Right ventricle myocardium superior (tissue), 1 donor: ENCODE data around the gene USP43. TPM values are rescaled to one million over a fixed set of nuclear protein-coding genes. Genes with fewer than 3 reads are reported as not detected.
"Not testable (repeated sequence)": the region's sequence is repeated elsewhere in the genome, so short reads cannot be mapped to it uniquely, and the experiment has no call there.

Experiments used
- ATAC-seq: fragments of 200-7000 bp; cut with Tn5 transposase; one replicate; pipeline ENCODE4 v1.9.1; 2020; ENCODE audit warnings: mild to moderate bottlenecking; ENCODE audit not compliant: poor library complexity
- DNase-seq: peaks from one replicate; pipeline ENCODE4 v3.0.0-alpha.2; 2020
- intact Hi-C: fragments of 100-400 bp; cut with DNase I; formaldehyde crosslinking; loops from one replicate; pipeline ENCODE4 v1.11.2; 2022
- long read RNA-seq: library from polyadenylated mRNA; unstranded; transcript quantifications from one replicate; pipeline ENCODE4 v2.0.0, GENCODE V29; 2021
- total RNA-seq: library from RNA; stranded (reverse); fragmentation: NEBNext Ultra II Directional; extraction: Animal tissue kit (Norgen Biotek cat#: 25700); gene quantifications from one replicate; pipeline ENCODE4 v1.2.1, GENCODE V29; 2021
- donor health status: DM: no; HTN: yes; CAD: no; lungs with severe emphysema.

Gene USP43, protein sequence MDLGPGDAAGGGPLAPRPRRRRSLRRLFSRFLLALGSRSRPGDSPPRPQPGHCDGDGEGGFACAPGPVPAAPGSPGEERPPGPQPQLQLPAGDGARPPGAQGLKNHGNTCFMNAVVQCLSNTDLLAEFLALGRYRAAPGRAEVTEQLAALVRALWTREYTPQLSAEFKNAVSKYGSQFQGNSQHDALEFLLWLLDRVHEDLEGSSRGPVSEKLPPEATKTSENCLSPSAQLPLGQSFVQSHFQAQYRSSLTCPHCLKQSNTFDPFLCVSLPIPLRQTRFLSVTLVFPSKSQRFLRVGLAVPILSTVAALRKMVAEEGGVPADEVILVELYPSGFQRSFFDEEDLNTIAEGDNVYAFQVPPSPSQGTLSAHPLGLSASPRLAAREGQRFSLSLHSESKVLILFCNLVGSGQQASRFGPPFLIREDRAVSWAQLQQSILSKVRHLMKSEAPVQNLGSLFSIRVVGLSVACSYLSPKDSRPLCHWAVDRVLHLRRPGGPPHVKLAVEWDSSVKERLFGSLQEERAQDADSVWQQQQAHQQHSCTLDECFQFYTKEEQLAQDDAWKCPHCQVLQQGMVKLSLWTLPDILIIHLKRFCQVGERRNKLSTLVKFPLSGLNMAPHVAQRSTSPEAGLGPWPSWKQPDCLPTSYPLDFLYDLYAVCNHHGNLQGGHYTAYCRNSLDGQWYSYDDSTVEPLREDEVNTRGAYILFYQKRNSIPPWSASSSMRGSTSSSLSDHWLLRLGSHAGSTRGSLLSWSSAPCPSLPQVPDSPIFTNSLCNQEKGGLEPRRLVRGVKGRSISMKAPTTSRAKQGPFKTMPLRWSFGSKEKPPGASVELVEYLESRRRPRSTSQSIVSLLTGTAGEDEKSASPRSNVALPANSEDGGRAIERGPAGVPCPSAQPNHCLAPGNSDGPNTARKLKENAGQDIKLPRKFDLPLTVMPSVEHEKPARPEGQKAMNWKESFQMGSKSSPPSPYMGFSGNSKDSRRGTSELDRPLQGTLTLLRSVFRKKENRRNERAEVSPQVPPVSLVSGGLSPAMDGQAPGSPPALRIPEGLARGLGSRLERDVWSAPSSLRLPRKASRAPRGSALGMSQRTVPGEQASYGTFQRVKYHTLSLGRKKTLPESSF
- total RNA-seq, result not detected
- long read RNA-seq, partial matches to known transcripts, result 0 of 1 reads
- long read RNA-seq, other reads (novel, unspliced or antisense), result 1 of 1 reads

DNA sequence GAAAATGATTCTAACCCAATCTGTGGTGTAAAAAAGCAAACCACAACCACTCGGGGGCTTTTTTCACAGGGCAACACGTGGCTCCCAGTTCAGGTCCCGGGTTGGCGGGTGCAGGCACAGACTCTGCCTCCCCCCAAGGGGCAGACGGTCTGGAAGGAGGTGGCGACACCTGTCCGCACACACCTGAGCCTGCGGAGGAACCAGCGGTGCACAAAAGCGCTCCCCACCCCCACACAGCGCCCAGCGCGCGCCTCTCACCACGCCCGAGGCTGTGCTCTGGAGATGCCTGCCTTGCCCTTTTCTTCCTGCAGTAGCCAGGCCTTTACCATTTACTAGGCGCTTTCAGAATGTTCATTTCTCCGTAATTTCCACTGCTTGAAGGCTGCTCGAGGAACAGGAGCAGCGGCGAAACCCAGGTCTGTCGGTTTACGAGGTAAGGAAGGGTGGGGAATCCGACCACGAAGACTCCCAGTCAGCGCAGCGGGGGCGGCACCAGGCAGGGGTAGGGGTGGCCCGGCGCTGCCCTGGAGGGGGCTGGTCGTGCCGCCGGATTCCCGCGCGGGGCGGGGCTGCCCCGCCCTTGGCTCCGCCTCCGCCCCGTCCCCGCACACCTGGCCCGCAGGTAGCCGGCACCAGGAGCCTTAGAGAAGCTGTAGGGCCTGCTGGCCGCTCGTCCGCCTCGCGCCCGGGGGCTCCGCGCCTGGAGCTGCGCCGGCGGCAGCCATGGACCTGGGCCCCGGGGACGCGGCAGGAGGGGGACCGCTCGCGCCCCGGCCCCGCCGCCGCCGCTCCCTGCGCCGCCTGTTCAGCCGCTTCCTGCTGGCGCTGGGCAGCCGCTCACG is at the start of gene USP43:
USP43 (plus strand) TSS at position 608 of the 842 bp plus-strand sequence; CDS start at position 724, 116 bp downstream.
- ATAC-seq (peak; percentile 64), DNase-seq (no peak)
- intact Hi-C loops, result no loop called here

DNA sequence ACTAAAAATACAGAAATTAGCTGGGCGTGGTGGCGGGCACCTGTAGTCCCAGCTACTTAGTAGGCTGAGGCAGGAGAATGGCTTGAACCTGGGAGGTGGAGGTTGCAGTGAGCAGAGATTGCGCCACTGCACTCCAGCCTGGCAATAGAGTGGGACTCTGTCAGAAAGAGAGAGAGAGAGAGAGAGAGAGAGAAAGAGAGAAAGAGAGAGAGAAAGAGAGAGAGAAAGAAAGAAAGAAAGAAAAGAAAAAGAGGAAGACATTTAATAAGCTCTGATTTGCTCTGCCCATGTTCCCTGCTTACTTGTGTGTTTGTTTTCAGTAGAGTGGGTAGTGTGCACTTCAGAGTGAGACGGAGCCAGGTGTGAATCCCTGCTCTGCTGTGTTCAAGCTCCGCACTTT is 47.7 kb upstream of the USP43 start:
- ATAC-seq, intact Hi-C loops, DNase-seq: not testable (repeated sequence)

- ATAC-seq, result no peak
- no peak for DNase-seq
- intact Hi-C loops, result no loop called here
These were observed 46.7 kb upstream of the USP43 start for GRCh38 chr17:9598661-9599060.

- DNase-seq, ATAC-seq, intact Hi-C loops: not testable (repeated sequence)
These were observed 40.7 kb upstream of the USP43 start for GRCh38 chr17:9604583-9604982.

DNA sequence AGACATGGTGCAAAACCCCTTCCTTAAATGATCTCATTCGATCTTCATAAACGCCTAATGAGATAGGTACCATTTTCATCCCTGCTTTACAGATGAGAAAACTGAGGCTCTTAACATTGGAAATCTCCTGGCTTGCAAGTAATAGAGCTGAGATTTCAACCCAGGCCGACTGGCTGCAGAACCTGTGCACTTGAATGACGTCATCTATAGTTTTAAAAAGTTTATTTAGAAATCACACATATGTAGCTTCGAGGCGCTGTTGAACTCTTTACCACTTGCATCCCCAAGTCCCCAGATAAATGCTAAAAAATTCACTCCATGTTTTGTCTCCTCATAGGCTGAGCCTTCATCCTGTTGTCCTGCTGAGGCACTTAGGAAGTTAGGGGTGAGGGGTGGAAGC is 38.9 kb upstream of the USP43 start:
- intact Hi-C loops, result no loop called here
- ATAC-seq (no peak), DNase-seq (no peak)

DNA sequence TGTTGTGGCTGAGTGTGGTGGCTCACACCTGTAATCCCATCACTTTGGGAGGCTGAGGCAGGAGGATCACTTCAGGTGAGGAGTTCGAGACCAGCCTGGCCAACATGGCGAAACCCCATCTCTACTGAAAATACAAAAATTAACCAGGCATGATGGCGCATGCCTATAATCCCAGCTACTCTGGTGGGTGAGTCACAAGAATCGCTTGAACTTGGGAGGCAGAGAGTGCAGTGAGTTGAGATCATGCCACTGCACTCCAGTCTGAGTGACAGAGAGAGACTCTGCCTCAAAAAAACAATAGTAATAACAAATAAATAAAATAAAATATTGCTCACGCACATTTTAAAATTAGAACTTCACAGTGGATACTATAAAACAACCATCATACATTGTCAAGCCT is 38.3 kb upstream of the USP43 start:
- ATAC-seq, DNase-seq, intact Hi-C loops: not testable (repeated sequence)

- intact Hi-C loops, result no loop called here
- ATAC-seq, result no peak
- no peak for DNase-seq
These were observed 33.8 kb upstream of the USP43 start for GRCh38 chr17:9611557-9611956.

DNA sequence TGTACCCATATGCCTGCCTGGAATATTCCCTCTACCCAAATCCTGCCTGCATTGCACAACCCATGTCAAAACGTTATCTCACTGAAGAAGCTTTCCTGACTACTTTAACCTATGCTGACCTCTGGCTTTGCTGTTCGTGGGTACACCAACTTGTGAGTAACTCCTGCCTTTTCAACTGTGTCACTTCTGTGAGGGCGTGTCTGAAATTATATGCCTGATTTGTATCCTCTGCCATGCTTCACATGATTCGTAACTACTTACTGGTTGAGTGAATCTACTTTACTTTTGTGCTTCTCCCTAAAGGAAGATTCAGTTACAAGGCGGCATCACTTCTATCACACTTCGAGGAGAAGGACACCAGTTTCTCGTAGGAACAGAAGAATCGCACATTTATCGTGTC is 33.3 kb upstream of the USP43 start:
- intact Hi-C loops, result no loop called here
- DNase-seq (no peak), ATAC-seq (no peak)

- intact Hi-C loops, result no loop called here
- no peak for ATAC-seq
- no peak for DNase-seq
These were observed 29.8 kb upstream of the USP43 start for GRCh38 chr17:9615486-9615885.

GRCh38 chr17:9622961-9623360 is 22.4 kb upstream of the USP43 start:
- DNase-seq (no peak), ATAC-seq (no peak)
- intact Hi-C loops, result no loop called here

DNA sequence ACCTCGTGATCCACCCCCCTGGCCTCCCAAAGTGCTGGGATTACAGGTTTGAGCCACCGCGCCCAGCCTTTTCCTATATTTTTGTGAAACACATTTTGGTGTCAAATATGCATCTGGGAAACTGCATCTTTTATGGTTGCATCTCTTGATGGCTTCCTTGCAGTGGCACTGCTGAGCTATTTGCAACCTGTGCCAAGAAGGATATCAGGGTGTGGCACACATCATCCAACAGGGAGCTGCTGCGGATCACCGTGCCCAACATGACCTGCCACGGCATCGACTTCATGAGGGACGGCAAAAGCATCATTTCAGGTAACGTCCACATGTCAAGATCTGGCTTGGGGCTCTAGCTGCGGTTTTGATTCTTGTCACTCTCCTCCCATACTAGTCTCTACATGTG is 16.8 kb upstream of the USP43 start:
- ATAC-seq (no peak), DNase-seq (no peak)
- intact Hi-C loops, result no loop called here

DNA sequence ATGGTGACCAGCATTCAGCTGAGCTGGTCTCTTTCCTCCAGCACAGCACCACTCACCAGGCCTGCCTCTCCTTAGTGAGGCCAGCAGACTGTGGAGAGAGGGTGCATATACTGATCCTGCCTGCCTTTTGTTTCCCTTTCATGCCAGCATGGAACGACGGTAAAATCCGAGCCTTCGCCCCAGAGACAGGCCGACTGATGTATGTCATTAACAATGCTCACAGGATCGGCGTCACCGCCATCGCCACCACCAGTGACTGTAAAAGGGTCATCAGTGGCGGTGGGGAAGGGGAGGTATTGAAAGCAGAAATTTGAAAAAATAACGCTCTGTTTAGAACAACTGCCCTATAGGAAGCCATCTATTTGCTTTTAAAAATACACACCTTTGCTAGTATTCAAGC is 12.6 kb upstream of the USP43 start:
- intact Hi-C loops, result no loop called here
- no peak for ATAC-seq
- DNase-seq, result no peak

DNA sequence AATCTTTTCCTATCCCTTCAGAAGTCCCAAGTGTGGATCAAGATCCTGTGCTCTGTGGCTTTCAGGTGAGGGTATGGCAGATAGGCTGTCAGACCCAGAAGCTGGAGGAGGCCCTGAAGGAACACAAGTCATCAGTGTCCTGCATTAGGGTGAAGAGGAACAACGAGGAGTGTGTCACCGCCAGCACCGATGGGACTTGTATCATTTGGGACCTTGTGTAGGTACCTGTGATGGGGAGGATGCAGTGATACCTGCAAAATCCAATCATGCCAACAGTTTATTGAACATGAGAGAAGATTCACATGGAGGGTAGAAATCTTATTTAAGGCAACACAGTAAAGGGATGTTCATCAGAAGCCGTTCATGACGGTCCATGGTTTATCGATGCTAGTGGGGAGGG is 10.0 kb upstream of the USP43 start:
- no peak for ATAC-seq
- intact Hi-C loops, result no loop called here
- no peak for DNase-seq

- intact Hi-C loops, result no loop called here
- ATAC-seq, result no peak
- no peak for DNase-seq
These were observed 8.8 kb upstream of the USP43 start for GRCh38 chr17:9636501-9636900.

DNA sequence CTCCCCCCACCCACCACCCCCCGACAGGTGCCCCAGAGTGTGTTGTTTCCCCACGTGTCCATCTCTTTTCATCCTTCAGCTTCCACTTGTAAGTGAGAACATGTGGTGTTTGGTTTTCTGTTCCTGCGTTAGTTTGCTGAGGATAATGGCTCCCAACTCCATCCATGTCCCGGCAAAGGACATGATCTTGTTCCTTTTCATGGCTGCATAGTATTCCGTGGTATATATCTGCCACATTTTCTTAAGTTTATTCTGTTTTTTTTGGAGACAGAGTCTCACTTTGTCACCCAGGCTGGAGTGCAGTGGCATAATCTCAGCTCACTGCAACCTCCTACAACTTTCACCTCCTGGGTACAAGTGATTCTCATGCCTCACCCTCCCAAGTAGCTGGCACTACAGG is 4.9 kb upstream of the USP43 start:
- ATAC-seq, intact Hi-C loops, DNase-seq: not testable (repeated sequence)

DNA sequence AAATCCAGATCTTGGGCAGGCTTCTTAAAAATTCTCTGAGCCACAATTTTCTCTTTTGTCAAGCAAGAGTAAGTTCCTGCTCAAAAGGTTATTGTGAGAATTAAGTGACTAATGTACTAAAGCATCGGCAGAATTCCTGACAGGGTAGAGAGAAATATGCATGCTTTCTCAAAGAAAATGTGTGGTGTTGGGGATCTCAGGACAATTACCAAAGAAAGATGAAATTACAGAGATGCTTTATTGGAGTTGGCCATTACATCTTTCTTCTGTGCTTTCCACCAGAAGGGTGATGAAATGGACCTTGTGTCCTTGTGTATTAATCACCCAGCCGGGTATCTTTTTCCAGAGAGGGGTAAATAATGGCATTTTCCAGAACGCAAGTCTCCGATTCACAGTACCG is 1.7 kb upstream of the USP43 start:
- DNase-seq, result no peak
- no peak for ATAC-seq
- intact Hi-C loops, result no loop called here

DNA sequence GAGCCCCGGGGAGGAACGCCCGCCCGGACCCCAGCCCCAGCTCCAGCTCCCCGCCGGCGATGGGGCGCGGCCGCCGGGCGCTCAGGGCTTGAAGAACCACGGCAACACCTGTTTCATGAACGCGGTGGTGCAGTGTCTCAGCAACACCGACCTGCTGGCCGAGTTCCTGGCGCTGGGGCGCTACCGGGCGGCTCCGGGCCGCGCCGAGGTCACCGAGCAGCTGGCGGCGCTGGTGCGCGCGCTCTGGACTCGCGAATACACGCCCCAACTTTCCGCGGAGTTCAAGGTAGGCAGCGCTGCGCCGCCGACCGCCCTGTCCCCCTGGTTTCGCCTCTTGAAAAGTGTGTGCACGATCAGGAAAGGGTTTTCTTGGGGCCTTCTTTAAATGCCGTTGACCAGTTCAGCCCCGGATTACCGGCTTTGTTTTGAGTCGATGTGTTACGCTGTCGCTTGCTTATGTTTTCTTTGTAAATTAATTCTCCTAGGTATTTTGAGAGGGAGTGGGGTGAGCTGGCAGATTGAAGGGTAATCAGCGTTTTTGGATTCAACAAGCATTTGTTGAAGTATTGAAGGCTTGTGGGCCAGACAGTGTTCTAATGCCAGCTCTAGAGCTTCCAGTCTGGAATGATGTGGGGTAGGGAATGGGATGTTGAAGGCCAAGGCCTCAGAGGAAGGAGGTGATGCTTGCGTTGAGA is 681 bp downstream of the USP43 start:
- intact Hi-C loops, result no loop called here
- peak; percentile 78 for ATAC-seq
- DNase-seq, result peak; percentile 50

DNA sequence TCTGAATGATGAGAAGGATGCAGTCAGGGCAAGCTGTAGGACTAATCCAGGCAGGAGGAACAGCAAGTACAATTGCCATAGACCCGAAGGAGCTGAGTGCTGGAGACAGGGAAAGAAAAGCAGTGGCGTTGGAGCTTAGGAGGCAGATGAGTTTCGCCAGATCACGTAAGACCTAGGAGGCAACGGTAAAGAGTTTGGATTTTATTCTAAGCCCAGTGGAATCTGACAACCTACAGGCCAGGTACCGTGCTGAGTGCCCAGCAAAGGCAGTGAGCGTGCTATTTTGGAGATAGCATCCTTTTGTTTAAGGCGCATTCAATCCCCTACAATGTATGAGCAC is 1.2 kb downstream of the USP43 start:
- intact Hi-C loops, result no loop called here
- no peak for DNase-seq
- ATAC-seq, result no peak
